ENCODE data around the gene LZTS2. TPM values are rescaled to one million over a fixed set of nuclear protein-coding genes. Genes with fewer than 3 reads are reported as not detected.
A peak's percentile ranks its signal among the peaks of the same experiment; 100 is the strongest.

LZTS2 gene
- total RNA-seq, 2 donors from 2014 or later: 40.0 to 71.0 TPM

DNA sequence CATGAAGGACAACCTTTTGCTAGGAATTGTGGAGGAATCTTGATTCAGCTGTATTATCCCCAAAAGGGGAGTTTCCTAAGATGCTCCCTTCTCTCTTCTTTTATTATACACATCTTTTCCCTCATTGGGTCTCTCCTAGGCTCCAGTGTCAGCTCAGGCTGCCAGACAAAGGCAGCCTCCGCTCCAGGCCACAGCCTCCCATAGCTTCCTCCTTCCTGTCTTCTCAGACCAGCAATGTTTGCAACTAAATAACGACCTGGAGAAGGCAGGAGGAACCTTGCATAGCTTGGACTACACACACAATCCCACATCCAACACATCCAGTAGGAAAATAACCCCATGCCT, 43.7 kb downstream of the LZTS2 start:
- DNase-seq (ENCODE audit: low spot score): no peak
- Histone ChIP-seq H3K36me3 (peaks cover 5% of the 10 kb centered on the region), H3K4me1 (peaks cover 0 to 22% of the 10 kb centered on the region in 2 donors), H3K9me3 (no peaks in the 10 kb centered on the region), H3K4me3 (peak overlapping the region; percentile 44 to 57), H3K27me3 (peaks cover 4 to 7% of the 10 kb centered on the region in 2 donors), H3K27ac (peak overlapping the region; percentile 82 to 85)
- TF ChIP-seq, protein P1, sequence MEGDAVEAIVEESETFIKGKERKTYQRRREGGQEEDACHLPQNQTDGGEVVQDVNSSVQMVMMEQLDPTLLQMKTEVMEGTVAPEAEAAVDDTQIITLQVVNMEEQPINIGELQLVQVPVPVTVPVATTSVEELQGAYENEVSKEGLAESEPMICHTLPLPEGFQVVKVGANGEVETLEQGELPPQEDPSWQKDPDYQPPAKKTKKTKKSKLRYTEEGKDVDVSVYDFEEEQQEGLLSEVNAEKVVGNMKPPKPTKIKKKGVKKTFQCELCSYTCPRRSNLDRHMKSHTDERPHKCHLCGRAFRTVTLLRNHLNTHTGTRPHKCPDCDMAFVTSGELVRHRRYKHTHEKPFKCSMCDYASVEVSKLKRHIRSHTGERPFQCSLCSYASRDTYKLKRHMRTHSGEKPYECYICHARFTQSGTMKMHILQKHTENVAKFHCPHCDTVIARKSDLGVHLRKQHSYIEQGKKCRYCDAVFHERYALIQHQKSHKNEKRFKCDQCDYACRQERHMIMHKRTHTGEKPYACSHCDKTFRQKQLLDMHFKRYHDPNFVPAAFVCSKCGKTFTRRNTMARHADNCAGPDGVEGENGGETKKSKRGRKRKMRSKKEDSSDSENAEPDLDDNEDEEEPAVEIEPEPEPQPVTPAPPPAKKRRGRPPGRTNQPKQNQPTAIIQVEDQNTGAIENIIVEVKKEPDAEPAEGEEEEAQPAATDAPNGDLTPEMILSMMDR (IDR thresholded peaks at IDR 0.05): no peak

DNA sequence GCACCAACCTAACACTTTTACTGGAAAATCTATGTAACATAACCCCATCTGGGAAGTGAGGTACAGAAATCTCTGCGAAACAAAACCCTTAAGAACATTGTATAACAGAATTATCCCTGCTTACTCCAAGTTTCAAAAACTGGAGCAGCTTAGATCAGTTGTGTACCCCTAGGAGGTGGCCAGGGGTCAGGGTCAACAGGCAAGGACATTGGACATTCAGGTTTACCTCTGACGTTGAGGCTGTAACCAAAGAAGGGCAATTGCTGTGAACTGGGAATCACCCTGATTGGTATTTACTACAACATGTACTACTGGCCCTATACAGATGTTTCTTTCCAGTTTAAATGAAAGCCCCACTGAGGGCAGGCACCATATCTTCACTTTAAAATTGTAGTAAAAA, 44.5 kb downstream of the LZTS2 start:
- Histone ChIP-seq H3K27me3 (peaks cover 12 to 14% of the 10 kb centered on the region in 2 donors), H3K36me3 (no peaks in the 10 kb centered on the region), H3K9me3 (no peaks in the 10 kb centered on the region), H3K4me3 (no peak overlapping the region), H3K4me1 (peaks cover 0 to 22% of the 10 kb centered on the region in 2 donors), H3K27ac (no peak overlapping the region)
- DNase-seq (ENCODE audit: low spot score): no peak
- TF ChIP-seq, protein P1 (IDR thresholded peaks at IDR 0.05): no peak

DNA sequence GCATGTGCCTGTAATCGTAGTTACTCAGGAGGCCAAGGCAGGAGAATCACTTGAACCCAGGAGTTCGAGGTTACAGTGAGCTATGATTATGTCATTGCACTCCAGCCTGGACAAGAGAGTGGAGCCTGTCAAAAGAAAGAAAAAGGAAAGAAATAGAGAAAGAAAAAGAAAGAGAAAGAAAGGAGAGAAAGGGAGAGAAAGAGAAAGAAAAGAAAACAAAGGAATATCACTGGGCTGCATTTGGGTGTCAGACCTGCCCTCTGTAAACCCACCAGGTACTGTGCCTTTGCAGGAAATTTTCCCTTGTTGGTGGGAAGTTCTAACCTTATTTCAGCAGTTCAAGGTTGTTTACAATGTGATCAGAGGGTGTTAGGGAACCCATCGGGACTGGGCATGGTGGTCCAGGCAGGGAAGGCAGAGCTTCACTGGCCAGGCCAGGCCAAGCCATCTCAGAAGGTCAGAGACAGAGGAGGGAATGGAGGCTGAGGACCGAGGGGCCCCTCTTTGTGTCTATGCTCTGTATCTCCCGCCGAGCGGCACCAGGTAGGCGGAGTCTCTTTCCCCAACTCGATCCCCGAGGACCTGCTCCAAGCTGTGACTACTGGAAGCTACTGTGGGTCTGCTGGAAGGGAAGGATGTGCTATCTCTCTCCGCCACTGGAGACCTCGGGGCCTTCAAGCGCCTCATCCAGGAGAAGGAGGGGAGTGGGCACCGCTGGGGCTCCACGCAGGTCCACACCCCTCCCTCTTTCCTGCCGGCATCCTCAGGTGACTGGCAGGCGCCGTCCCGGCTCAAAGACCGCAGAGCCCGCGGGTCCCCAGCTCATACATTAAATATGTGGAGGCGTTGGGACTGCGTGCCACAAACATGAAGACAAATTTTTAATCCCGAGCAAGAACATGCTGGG, 47.0 kb downstream of the LZTS2 start:
- Histone ChIP-seq H3K36me3 (no peaks in the 10 kb centered on the region), H3K4me1 (peaks cover 0 to 26% of the 10 kb centered on the region in 2 donors), H3K27ac (no peak overlapping the region), H3K9me3 (no peaks in the 10 kb centered on the region), H3K27me3 (peaks cover 25 to 29% of the 10 kb centered on the region in 2 donors), H3K4me3 (no peak overlapping the region)
- TF ChIP-seq, protein P1 (IDR thresholded peaks at IDR 0.05): no peak
- no peak for DNase-seq (ENCODE audit: low spot score)

DNA sequence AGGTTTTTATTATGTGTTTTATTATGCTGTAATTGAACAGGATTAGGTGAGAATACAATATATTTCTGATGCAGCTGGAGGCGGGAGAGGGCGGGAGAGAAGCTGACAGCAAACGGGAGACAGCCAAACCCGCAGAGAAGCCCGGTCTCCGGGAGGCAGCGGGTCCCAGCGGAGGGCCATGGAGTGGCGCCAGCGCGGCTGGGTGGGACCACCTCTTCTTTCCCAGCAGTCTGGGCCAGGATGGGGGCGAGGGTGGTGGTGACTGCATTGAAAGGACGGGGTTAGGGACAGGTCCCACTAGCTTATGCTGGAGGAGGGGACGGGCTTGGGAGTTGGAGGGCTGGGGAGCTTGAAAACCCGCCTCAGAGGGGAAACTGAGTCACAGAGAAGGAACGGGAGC, 47.7 kb downstream of the LZTS2 start:
- Histone ChIP-seq H3K27me3 (peaks cover 25 to 29% of the 10 kb centered on the region in 2 donors), H3K4me1 (peaks cover 0 to 19% of the 10 kb centered on the region in 2 donors), H3K9me3 (no peaks in the 10 kb centered on the region), H3K4me3 (no peak overlapping the region), H3K27ac (no peak overlapping the region), H3K36me3 (no peaks in the 10 kb centered on the region)
- DNase-seq (ENCODE audit: low spot score): no peak
- TF ChIP-seq, protein P1 (IDR thresholded peaks at IDR 0.05): no peak

DNA sequence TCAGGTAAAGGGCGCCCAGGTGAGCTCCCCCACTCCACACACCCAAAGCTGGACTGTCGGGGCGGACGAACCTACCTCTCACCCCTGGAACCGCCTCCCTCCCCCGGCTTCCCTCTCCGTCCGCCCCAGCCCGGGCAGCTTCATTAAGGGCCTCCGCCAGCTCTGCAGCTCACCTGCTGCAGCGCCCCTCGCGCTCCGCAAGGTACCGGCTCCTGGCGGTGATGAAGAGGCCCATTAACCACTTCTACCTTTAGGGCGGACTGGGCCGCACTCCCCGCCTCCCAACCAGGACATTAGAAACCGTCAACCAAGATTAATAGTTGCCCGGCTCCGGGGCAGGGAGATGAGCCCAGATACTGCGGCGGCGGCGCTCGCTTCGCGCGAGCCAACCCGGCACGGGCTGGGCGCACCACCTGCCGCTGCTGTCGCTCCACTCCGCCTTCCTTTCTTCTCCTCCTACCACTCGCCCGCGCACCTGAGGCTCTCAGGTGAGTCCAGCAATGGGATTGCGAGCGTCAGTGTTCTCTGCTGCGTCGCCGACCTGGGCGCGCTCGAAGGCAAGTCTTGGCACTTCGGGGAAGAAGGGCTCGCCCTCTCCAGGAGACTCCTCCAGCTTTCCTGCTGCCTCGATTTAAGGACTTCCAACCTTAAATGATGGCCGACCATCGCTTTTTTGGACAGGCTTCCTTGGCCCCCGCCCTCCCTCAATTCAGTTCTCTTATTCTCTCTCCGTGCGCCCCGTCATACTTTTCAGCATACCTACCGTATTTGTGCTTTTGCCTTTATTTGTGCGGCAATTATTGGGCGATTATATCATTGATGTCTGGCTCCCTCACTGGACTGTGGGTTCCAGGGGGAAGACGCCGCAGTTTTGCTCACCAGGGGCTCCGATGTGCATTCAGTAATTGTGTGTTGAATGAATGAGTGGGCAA, 48.6 kb downstream of the LZTS2 start:
- no peak for DNase-seq (ENCODE audit: low spot score)
- TF ChIP-seq, protein P1 (IDR thresholded peaks at IDR 0.05): no peak
- peaks cover 25 to 29% of the 10 kb centered on the region in 2 donors for H3K27me3 ChIP-seq

More for the DNA sequence above, 48.6 kb downstream of the LZTS2 start:
- Histone ChIP-seq H3K36me3 (no peaks in the 10 kb centered on the region), H3K9me3 (no peaks in the 10 kb centered on the region), H3K4me3 (no peak overlapping the region), H3K4me1 (peaks cover 0 to 14% of the 10 kb centered on the region in 2 donors), H3K27ac (no peak overlapping the region)
